ENCODE data around the gene MRPL53.
A peak's percentile ranks its signal among the peaks of the same experiment; 100 is the strongest.
"Not testable (repeated sequence)": the region's sequence is repeated elsewhere in the genome, so short reads cannot be mapped to it uniquely, and the experiment has no call there.

Gene MRPL53

GRCh38 chr2:74481431-74481830 is 9.0 kb upstream of the MRPL53 start:
- no peak for DNase-seq

- DNase-seq, result no peak
Measured at GRCh38 chr2:74474899-74475298, 2.4 kb upstream of the MRPL53 start.

DNA sequence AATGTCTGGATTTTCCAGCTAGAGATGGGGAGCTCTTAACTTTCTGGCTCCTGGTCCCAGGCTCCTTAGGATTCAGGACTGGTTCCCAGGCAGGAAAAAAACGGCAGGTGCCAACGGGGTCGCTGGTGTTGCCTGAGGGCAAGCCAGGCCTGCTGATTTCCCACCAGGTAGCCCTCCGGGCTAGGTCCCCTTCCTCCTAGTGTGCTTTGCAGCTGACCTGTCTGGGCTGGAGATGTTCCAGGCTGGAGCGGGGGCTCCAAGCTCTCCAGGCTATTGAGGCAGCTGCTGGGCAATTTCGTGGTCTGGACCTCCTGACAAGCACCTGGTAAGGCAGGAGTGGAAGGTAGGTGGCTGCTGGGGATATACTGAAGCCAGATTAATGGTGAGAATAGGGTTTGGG is 2.0 kb upstream of the MRPL53 start:
- no peak for DNase-seq

DNA sequence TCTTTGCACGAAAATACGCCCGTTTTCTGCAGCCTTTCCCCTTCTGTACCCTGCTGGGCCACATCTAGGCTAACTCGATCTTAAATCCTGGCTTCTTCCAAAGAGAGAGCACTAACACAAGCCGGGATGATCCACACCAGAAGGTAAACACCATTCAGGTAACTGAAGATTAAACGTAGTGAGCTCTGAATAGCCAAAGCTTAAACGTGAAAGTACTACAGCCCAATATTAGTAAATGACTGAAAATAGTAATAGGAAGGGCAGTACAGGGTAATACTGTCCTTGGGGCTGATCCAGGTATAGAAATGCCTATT is 422 bp upstream of the MRPL53 start:
- DNase-seq, result no peak

- no peak for DNase-seq
Measured at GRCh38 chr2:74471332-74472065, 981 bp downstream of the MRPL53 start.

DNA sequence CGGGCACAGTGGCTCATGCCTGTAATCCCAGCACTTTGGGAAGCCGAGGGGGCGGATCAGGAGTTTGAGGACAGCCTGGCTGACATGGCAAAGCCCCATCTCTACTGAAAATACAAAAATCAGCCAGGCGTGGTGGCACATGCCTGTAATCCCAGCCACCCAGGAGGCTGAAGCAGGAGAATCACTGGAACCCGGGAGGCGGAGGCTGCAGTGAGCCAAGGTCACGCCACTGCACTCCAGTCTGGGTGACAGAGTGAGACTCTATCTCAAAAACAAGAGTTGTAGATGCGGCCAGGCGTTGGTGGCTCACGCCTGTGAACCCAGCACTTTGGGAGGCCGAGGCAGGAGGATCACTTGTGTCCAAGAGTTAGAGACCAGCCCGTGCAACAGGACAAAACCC is 1.7 kb downstream of the MRPL53 start:
- not testable (repeated sequence) for DNase-seq

DNA sequence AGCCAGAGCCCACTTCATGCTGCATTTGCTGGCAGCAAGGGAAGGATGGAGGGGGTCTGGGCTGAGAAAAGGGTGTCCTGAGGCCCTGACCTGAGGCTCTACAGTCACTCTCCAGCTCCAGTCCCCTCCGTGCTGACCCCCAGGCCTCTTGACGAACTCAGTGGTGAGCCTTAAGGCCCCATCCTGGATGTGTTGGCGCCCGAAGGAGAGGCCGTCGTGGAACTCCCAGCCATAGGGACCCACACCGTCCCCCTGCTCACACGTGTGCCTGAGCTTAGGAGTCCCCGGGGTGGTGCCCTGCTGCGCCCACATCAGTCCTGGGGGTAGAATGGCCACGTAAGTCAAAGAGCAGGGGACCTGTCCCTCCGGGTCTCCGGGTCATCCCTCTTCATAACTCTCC is 8.1 kb downstream of the MRPL53 start:
- DNase-seq, result no peak

- no peak for DNase-seq
Measured at GRCh38 chr2:74462786-74463105, 9.7 kb downstream of the MRPL53 start.

DNA sequence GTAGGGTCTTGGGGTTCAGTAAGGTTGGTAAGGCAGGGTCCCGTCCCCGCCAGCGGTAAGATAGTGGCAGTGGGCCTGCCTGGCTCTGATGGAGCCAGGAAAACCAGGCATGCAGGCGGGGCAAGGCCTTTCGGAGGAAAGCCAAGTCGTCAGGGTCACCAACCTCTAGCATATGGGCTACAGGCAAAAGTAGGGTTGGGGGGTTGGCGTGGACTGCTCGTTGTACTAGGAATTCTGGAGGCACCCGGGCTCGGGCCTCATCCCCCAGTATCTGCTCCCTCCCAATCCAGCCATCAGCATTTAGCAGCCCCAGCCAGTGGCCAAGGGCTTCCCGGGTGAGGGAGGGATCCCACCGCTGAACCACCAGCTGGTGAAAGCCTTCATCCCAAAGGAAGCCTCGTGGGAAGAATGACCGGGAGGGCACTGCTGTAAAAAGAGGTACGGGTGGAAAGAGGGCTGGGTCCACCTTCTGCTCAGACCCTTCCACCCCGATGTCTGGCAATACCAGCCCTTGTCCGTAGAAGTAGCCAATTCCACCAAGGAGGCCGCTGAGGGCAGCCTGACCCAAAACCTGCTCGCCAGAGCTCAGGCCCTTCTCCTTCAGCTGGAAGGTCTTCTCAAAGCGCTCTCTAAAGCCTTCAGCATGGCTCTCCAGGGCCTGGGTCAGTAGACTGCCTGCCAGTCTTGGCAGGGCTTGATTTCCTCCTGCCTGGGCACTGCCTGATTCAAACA is 10.3 kb downstream of the MRPL53 start:
- DNase-seq, result no peak

GRCh38 chr2:74461187-74462053 is 11.1 kb downstream of the MRPL53 start:
- DNase-seq, result no peak

DNA sequence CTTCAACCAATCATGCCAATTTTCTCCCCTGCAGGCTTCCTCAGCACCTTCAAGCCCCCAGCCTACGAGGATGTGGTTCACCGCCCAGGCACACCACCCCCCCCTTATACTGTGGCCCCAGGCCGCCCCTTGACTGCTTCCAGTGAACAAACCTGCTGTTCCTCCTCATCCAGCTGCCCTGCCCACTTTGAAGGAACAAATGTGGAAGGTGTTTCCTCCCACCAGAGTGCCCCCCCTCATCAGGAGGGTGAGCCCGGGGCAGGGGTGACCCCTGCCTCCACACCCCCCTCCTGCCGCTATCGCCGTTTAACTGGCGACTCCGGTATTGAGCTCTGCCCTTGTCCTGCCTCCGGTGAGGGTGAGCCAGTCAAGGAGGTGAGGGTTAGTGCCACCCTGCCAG is 12.3 kb downstream of the MRPL53 start:
- DNase-seq, result not testable (repeated sequence)

GRCh38 chr2:74459503-74460118 is 12.9 kb downstream of the MRPL53 start:
- not testable (repeated sequence) for DNase-seq

GRCh38 chr2:74458938-74459363 is 13.5 kb downstream of the MRPL53 start:
- DNase-seq, result no peak

- peak; percentile 100 for DNase-seq
Measured at GRCh38 chr2:74458132-74458937, 14.1 kb downstream of the MRPL53 start, which contains the start of gene WBP1. Gene WBP1, plus strand, starts transcription at chr2:74458438. Its CDS starts 165 bp downstream, at chr2:74458603.

DNA sequence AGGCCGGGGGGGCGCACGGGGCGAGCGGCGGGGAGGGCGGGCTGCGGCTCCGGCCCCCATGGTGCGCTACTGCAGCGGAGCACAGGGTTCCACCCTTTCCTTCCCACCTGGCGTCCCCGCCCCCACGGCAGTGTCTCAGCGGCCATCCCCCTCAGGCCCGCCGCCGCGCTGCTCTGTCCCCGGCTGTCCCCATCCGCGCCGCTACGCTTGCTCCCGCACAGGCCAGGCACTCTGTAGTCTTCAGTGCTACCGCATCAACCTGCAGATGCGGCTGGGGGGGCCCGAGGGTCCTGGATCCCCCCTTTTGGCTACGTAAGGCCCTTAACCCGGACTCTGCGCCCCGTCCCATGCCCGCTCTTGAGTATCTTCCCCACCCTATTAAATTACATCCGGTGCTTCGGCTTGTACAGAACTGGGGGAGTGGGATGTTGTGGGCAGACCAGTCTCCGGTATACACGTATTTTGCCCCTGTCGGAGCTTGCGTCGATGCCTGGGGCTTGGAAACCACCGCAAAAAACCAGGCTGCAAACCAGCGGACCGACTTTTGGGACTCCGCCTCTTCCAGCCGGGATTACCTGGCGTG is 14.8 kb downstream of the MRPL53 start:
- DNase-seq, result peak; percentile 82

DNA sequence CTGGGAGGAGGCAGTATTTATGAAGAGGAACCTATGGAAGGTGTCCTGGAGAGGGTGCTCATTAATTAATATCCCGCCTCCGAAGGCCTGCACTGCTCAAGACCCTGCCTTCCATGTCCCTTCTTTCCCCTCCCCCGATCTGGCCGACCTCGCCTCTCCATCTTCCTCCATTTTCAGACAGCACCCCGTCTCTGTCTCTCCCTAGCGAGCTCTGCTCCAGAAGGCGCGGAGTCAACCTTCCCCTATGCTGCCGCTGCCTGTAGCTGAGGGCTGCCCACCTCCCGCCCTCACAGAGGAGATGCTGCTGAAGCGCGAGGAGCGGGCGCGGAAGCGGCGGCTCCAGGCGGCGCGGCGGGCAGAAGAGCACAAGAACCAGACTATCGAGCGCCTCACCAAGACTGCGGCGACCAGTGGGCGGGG is 15.3 kb downstream of the MRPL53 start:
- no peak for DNase-seq

GRCh38 chr2:74454654-74455511 is 17.6 kb downstream of the MRPL53 start, which contains the start of gene INO80B:
Gene INO80B, plus strand, starts transcription at chr2:74455087. Its CDS starts 30 bp downstream, at chr2:74455117.
- DNase-seq, result peak; percentile 98

GRCh38 chr2:74450570-74451190 is 21.8 kb downstream of the MRPL53 start:
- DNase-seq, result no peak

DNA sequence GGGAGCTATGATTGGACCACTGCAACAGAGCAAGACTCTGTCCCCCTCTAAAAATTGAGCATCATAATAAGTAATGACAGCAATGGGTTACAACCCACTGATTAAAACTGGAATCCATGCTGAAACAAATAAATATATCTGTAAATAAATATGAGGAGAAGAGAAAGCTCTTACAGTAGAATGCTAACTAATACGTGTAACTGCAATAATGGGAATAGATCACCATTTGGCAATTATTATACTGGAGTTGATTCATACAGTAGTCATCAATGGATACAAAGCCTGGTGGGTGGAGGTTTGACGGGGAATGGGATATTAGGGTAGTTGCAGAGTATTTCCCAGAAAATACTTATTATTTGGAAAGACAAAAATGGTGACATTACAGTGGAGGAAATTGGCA is 23.7 kb downstream of the MRPL53 start:
- DNase-seq, result no peak

Measured in stimulated activated CD4-positive, alpha-beta T cell treated with anti-CD3 and anti-CD28 coated beads, Interleukin-4, amount 100 ng/mL, for 24 hours (primary cell).